Naive thymus-derived CD8-positive, alpha-beta T cell (primary cell): Measurements from ENCODE around the gene WNT9A. TPM values are rescaled to one million over a fixed set of nuclear protein-coding genes. Genes with fewer than 3 reads are reported as not detected.
A peak's percentile ranks its signal among the peaks of the same experiment; 100 is the strongest.

Experiments
- ATAC-seq, 2 donors: fragments of 150-1000 bp; cut with Tn5 transposase in 1 of 2; sonication (Bioruptor Pico), chemical (Tn5 transposase) in 1 of 2; 1 replicate in 1 of 2; 2 replicates in 1 of 2; pipeline ENCODE4 v1.10.0; 2021; ENCODE audit warnings: mild to moderate bottlenecking in 2 of 2, moderate library complexity in 2 of 2
- POLR2A ChIA-PET: fragments of 350-600 bp; sonication (Branson Sonifier 250); formaldehyde crosslinking; loops from one replicate; lab custom pipeline; 2021; ENCODE audit warnings: antibody characterized with exemption; lab: Charles Lee
- DNase-seq, 10 donors: peaks; one replicate each; pipeline versions ENCODE4 v3.0.0 to v3.0.0-alpha.2; 2020 to 2022
- H3K27ac Mint-ChIP-seq, 10 donors: one replicate each; pipeline ENCODE4 v1.8.0; 2020 to 2022; ENCODE audit warnings: mild to moderate bottlenecking in 10 of 10, mixed read lengths in 10 of 10, moderate library complexity in 4 of 10, inconsistent platforms in 1 of 10
- H3K27me3 Mint-ChIP-seq, 5 donors: one replicate each; pipeline ENCODE4 v1.8.0; 2021 to 2022; ENCODE audit warnings: mixed read lengths in 5 of 5
- H3K36me3 Mint-ChIP-seq, 3 donors: one replicate each; pipeline ENCODE4 v1.8.0; 2020 to 2022; ENCODE audit warnings: mixed read lengths in 3 of 3, mild to moderate bottlenecking in 2 of 3, inconsistent platforms in 1 of 3
- H3K4me1 Mint-ChIP-seq, 4 donors: one replicate each; pipeline ENCODE4 v1.8.0; 2021 to 2022; ENCODE audit warnings: mixed read lengths in 4 of 4
- H3K4me3 Mint-ChIP-seq, 10 donors: one replicate each; pipeline ENCODE4 v1.8.0; 2020 to 2022; ENCODE audit warnings: mild to moderate bottlenecking in 10 of 10, mixed read lengths in 10 of 10, moderate library complexity in 6 of 10, inconsistent platforms in 1 of 10
- H3K9me3 Mint-ChIP-seq, 9 donors: one replicate each; pipeline ENCODE4 v1.8.0; 2020 to 2022; ENCODE audit warnings: mixed read lengths in 9 of 9, mild to moderate bottlenecking in 3 of 9, inconsistent platforms in 1 of 9, moderate library complexity in 1 of 9
- polyA plus RNA-seq, 3 donors: library from polyadenylated mRNA; unstranded; fragments of 300-500 nt; fragmentation: Illumina TruSeq; gene quantifications; one replicate each; pipeline ENCODE4 v1.2.3, GENCODE V29; 2021
- total RNA-seq, 8 experiments: library from RNA in 2 of 8; stranded (reverse) in 2 of 8; gene quantifications; one replicate each; pipeline ENCODE4 v1.2.3 and lab custom pipeline; 2021 to 2026

The WNT9A gene
- total and polyA plus RNA-seq, 5 experiments from 2014 or later = not detected

DNA sequence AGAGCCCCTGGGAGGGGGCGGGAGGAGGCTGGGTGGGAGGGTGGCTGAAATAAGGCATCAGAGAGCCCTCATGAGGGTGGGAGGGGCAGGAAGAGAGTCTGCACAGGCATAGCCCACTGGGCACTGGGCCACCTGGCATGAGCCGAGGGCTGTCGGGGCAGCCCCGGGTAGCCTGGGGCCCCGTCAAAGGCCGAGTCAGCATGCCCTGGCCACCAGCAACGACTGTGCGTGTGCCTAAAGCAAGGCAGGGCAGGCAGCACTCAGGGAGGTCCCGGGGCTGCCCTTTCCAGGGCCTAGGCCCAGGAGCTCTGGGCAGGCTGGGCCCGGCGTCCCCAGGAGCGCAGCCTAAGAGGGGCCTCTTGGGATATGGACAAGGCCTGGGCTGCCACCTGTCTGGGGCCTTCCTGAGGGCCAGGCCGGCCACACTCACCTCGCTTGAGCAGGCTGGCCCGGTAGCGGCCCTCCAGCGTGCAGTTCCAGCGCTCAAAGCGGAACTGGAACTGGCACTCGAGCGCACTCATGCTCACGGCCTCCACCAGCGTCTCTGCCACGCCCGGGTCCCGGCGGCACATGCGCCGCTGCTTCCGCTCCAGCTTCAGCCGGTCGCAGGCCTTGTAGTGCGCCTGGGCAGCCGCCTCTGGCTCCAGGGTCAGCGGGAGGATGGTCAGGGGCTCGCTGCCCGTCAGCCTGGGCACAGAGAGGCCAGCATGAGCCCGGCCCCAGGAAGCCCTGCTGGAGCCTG is 22.7 kb downstream of the WNT9A start:
- POLR2A ChIA-PET = no interaction called here
- no peak overlapping the region for H3K27ac Mint-ChIP-seq
- H3K4me1 Mint-ChIP-seq = peaks cover 0 to 3% (median 0%) of the 10 kb centered on the region in 4 donors
- no peaks in the 10 kb centered on the region for H3K36me3 Mint-ChIP-seq
- H3K9me3 Mint-ChIP-seq = no peaks in the 10 kb centered on the region
- H3K27me3 Mint-ChIP-seq = no peaks in the 10 kb centered on the region
- DNase-seq (no peak), ATAC-seq (no peak)
- H3K4me3 Mint-ChIP-seq = no peak overlapping the region

DNA sequence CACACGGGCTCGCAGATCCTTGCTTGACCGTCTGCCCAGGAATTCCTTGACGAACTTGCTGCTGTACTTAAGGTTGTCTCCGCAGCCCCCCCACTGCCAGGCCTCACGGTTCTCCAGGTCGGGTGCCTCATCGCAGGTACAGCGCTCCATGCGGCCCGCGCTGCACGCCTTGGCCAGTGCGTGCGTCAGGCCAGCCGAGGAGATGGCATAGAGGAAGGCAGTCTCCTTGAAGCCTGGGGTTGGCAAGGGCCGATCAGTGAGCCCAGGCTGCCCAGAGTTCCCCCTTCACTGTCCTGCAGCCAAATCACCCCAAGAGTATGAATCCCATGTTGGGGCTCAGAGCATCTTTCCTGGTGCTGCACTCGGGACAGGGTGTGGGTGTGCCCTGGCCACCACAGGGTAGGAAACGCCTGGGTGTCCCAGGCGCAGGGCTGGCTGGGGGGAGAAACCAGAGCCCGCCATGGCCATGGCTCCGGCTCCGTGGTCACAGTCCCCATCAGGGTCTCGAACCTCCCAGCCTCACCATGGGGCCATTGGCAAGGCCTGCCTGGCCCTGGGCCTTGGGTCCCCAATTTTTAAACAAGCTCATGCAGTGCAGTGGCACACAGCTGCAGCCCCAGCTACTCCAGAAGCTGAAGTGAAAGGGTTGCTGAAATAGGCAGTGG is 23.4 kb downstream of the WNT9A start:
- peak overlapping the region in 3 of 10 donors; percentile 47 to 52 (median 50) for H3K27ac Mint-ChIP-seq
- POLR2A ChIA-PET = no interaction called here
- ATAC-seq (no peak), DNase-seq (no peak)
- H3K4me3 Mint-ChIP-seq = no peak overlapping the region
- H3K4me1 Mint-ChIP-seq = peaks cover 0 to 3% (median 0%) of the 10 kb centered on the region in 4 donors
- H3K27me3 Mint-ChIP-seq = no peaks in the 10 kb centered on the region
- no peaks in the 10 kb centered on the region for H3K9me3 Mint-ChIP-seq
- H3K36me3 Mint-ChIP-seq = no peaks in the 10 kb centered on the region

DNA sequence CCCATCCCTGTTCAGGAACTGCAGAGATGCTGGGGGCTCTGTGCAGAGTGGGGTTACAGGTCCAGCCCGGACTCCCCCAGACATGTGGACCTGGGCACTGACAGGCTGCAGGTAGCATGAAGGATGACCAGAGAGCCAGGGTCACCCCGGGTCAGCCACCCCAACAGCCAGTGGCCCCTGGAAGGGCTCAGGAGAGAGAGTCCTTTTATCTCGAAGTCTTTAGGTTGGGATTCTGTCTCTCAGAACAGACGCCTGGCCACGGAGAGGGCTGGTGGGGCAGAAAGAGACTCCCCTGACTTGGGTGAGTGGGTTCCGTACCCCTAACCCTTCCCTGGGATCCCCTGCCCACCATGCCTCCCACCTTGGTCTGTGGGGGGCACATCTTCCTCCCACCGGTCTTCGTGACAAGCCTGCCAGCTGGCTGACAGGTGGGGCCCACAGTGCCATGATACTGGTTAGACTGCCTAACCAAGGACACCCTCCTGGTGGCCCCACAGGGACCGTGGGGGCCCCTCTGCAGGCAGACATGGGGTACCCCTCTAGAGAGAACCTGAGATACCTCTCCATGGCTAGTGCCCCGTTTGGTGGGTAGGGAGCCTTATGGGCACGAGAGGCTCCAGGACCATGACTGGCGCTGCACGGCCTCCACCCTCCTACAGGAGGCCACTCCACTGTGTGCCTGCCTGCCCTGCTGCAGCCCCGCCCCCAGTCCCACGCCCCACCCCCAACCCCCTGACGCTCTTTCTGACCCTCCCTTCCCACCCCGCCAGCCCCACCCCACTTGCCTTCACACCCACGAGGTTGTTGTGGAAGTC is 24.2 kb downstream of the WNT9A start:
- no peaks in the 10 kb centered on the region for H3K27me3 Mint-ChIP-seq
- no peaks in the 10 kb centered on the region for H3K36me3 Mint-ChIP-seq
- ATAC-seq = no peak
- peaks cover 0 to 1% (median 0%) of the 10 kb centered on the region in 4 donors for H3K4me1 Mint-ChIP-seq
- POLR2A ChIA-PET = no interaction called here
- no peaks in the 10 kb centered on the region for H3K9me3 Mint-ChIP-seq
- no peak for DNase-seq
- H3K4me3 Mint-ChIP-seq = no peak overlapping the region
- H3K27ac Mint-ChIP-seq = peak overlapping the region in 1 of 10 donors; percentile 50

- Mint-ChIP-seq H3K9me3 (no peaks in the 10 kb centered on the region), H3K36me3 (no peaks in the 10 kb centered on the region), H3K27me3 (no peaks in the 10 kb centered on the region), H3K27ac (no peak overlapping the region), H3K4me1 (peaks cover 0 to 1% (median 0%) of the 10 kb centered on the region in 4 donors), H3K4me3 (no peak overlapping the region)
- ATAC-seq (no peak), DNase-seq (no peak)
- POLR2A ChIA-PET = no interaction called here
These were observed 25.0 kb downstream of the WNT9A start for GRCh38 chr1:227922501-227923352.

- H3K4me1 Mint-ChIP-seq = peaks cover 0 to 4% (median 0%) of the 10 kb centered on the region in 4 donors
- no peaks in the 10 kb centered on the region for H3K9me3 Mint-ChIP-seq
- no peak overlapping the region for H3K4me3 Mint-ChIP-seq
- H3K36me3 Mint-ChIP-seq = no peaks in the 10 kb centered on the region
- POLR2A ChIA-PET = no interaction called here
- H3K27ac Mint-ChIP-seq = no peak overlapping the region
- no peaks in the 10 kb centered on the region for H3K27me3 Mint-ChIP-seq
- DNase-seq = no peak
- ATAC-seq = no peak
These were observed 26.1 kb downstream of the WNT9A start for GRCh38 chr1:227921461-227922185.

DNA sequence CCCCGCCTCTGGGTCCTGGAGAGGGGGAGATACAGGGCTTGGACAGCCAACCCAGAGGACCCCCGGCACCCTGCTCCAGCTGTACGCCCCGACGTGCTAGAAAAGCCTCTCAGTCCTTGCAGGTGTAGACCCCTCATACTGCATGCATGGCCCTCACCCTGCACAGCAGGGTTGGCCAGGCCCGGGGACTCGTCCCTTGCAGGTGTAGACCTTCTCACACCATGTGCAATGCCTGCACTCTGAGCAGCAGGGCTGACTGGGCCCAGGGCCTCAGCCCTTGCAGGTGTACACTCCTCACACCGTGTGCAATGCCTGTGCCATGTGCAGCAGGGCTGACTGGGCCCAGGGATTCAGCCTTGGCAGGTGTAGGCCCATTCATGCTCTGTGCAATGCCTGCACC is 26.8 kb downstream of the WNT9A start:
- no peaks in the 10 kb centered on the region for H3K27me3 Mint-ChIP-seq
- H3K4me3 Mint-ChIP-seq = no peak overlapping the region
- peaks cover 0 to 6% (median 0%) of the 10 kb centered on the region in 4 donors for H3K4me1 Mint-ChIP-seq
- no peaks in the 10 kb centered on the region for H3K9me3 Mint-ChIP-seq
- H3K36me3 Mint-ChIP-seq = no peaks in the 10 kb centered on the region
- ATAC-seq (no peak), DNase-seq (no peak)
- POLR2A ChIA-PET = no interaction called here
- H3K27ac Mint-ChIP-seq = no peak overlapping the region

GRCh38 chr1:227920426-227920825 is 27.3 kb downstream of the WNT9A start:
- H3K27me3 Mint-ChIP-seq = no peaks in the 10 kb centered on the region
- H3K36me3 Mint-ChIP-seq = no peaks in the 10 kb centered on the region
- H3K4me3 Mint-ChIP-seq = no peak overlapping the region
- DNase-seq (no peak), ATAC-seq (no peak)
- no peak overlapping the region for H3K27ac Mint-ChIP-seq
- peaks cover 0 to 6% (median 0%) of the 10 kb centered on the region in 4 donors for H3K4me1 Mint-ChIP-seq
- POLR2A ChIA-PET = no interaction called here
- H3K9me3 Mint-ChIP-seq = no peaks in the 10 kb centered on the region

- H3K36me3 Mint-ChIP-seq = no peaks in the 10 kb centered on the region
- ATAC-seq = no peak
- no peaks in the 10 kb centered on the region for H3K9me3 Mint-ChIP-seq
- peak overlapping the region in 1 of 10 donors; percentile 75 for H3K27ac Mint-ChIP-seq
- peaks cover 0 to 6% (median 0%) of the 10 kb centered on the region in 4 donors for H3K4me1 Mint-ChIP-seq
- POLR2A ChIA-PET = interaction anchor here (0.9 kb wide), 1 partner anchor 57 kb away, joined by 3 read pairs; no protein-coding TSS in a partner anchor
- H3K4me3 Mint-ChIP-seq = no peak overlapping the region
- H3K27me3 Mint-ChIP-seq = no peaks in the 10 kb centered on the region
- DNase-seq = no peak
These were observed 27.8 kb downstream of the WNT9A start for GRCh38 chr1:227919906-227920305.

DNA sequence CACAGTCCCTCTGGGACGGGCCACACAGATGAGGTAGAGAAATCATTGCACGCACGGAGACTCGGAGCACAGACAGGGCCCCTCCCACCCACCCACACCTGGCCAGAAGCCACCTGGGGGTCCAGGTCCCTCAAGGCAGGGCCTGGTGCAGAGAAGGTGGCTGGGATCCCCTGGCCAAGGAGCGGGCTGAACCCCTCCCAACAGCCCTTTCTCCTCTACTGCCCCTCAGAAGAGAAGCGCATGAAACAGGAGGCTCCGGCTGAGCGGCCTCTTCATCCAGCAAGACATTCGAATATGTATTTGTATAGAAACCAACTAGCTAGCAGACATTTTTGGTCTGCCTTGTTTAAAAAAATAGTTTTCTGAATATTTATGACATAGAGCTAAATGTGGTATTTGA is 29.0 kb downstream of the WNT9A start:
- no peaks in the 10 kb centered on the region for H3K27me3 Mint-ChIP-seq
- no peak overlapping the region for H3K4me3 Mint-ChIP-seq
- POLR2A ChIA-PET = interaction anchor here (1.0 kb wide), 1 partner anchor 28 kb away, joined by 3 read pairs; no protein-coding TSS in a partner anchor
- H3K9me3 Mint-ChIP-seq = no peaks in the 10 kb centered on the region
- DNase-seq (no peak), ATAC-seq (no peak)
- H3K27ac Mint-ChIP-seq = peak overlapping the region in 1 of 10 donors; percentile 44
- H3K36me3 Mint-ChIP-seq = no peaks in the 10 kb centered on the region
- H3K4me1 Mint-ChIP-seq = peaks cover 0 to 6% (median 0%) of the 10 kb centered on the region in 4 donors

- no peak for ATAC-seq
- DNase-seq = no peak
- no peaks in the 10 kb centered on the region for H3K36me3 Mint-ChIP-seq
- no peaks in the 10 kb centered on the region for H3K27me3 Mint-ChIP-seq
- H3K9me3 Mint-ChIP-seq = no peaks in the 10 kb centered on the region
- POLR2A ChIA-PET = no interaction called here
- H3K27ac Mint-ChIP-seq = peak overlapping the region in 1 of 10 donors; percentile 44
- peaks cover 0 to 10% (median 0%) of the 10 kb centered on the region in 4 donors for H3K4me1 Mint-ChIP-seq
- no peak overlapping the region for H3K4me3 Mint-ChIP-seq
These were observed 29.5 kb downstream of the WNT9A start for GRCh38 chr1:227918083-227918700.
